GM19452 (cell line): ENCODE results near the gene FRMD3.

Experiments
- ATAC-seq: cut with Tn5 transposase; IDR thresholded peaks from one replicate; pipeline ENCODE4 v1.9.1; 2021; ENCODE audit not compliant: unreplicated experiment

The FRMD3 gene

GRCh38 chr9:83538172-83538889, at the start of gene FRMD3:
TSS of gene FRMD3 (minus strand) at chr9:83538401. CDS start at chr9:83538231, 170 bp downstream.
- peak; percentile 62 for ATAC-seq

GRCh38 chr9:83584995-83585394, 46.8 kb upstream of the FRMD3 start:
- no peak for ATAC-seq

- ATAC-seq, result no peak
Observed at GRCh38 chr9:83583151-83584014, 45.2 kb upstream of the FRMD3 start.

- ATAC-seq, result no peak
Observed at GRCh38 chr9:83582029-83582428, 43.8 kb upstream of the FRMD3 start.

GRCh38 chr9:83574482-83574881, 36.3 kb upstream of the FRMD3 start:
- no peak for ATAC-seq

GRCh38 chr9:83572524-83572923, 34.3 kb upstream of the FRMD3 start:
- no peak for ATAC-seq

GRCh38 chr9:83570359-83570758, 32.2 kb upstream of the FRMD3 start:
- no peak for ATAC-seq

- no peak for ATAC-seq
Observed at GRCh38 chr9:83569326-83569725, 31.1 kb upstream of the FRMD3 start.

- ATAC-seq, result no peak
Observed at GRCh38 chr9:83563360-83563759, 25.2 kb upstream of the FRMD3 start.

- no peak for ATAC-seq
Observed at GRCh38 chr9:83560169-83560826, 22.1 kb upstream of the FRMD3 start.

GRCh38 chr9:83557771-83558170, 19.6 kb upstream of the FRMD3 start:
- ATAC-seq, result no peak

GRCh38 chr9:83557317-83557716, 19.1 kb upstream of the FRMD3 start:
- ATAC-seq, result no peak

- no peak for ATAC-seq
Observed at GRCh38 chr9:83554278-83554677, 16.1 kb upstream of the FRMD3 start.

- peak; percentile 94 for ATAC-seq
Observed at GRCh38 chr9:83544002-83544698, 5.9 kb upstream of the FRMD3 start.

- ATAC-seq, result no peak
Observed at GRCh38 chr9:83538890-83539238, 663 bp upstream of the FRMD3 start.

GRCh38 chr9:83537331-83538171, 650 bp downstream of the FRMD3 start:
- no peak for ATAC-seq

- ATAC-seq, result no peak
Observed at GRCh38 chr9:83536332-83536731, 1.9 kb downstream of the FRMD3 start.

GRCh38 chr9:83535736-83536135, 2.5 kb downstream of the FRMD3 start:
- ATAC-seq, result no peak

GRCh38 chr9:83533296-83533695, 4.9 kb downstream of the FRMD3 start:
- ATAC-seq, result no peak

GRCh38 chr9:83526901-83527300, 11.3 kb downstream of the FRMD3 start:
- no peak for ATAC-seq
